Measurements from ENCODE around the gene BSG.

DNA sequence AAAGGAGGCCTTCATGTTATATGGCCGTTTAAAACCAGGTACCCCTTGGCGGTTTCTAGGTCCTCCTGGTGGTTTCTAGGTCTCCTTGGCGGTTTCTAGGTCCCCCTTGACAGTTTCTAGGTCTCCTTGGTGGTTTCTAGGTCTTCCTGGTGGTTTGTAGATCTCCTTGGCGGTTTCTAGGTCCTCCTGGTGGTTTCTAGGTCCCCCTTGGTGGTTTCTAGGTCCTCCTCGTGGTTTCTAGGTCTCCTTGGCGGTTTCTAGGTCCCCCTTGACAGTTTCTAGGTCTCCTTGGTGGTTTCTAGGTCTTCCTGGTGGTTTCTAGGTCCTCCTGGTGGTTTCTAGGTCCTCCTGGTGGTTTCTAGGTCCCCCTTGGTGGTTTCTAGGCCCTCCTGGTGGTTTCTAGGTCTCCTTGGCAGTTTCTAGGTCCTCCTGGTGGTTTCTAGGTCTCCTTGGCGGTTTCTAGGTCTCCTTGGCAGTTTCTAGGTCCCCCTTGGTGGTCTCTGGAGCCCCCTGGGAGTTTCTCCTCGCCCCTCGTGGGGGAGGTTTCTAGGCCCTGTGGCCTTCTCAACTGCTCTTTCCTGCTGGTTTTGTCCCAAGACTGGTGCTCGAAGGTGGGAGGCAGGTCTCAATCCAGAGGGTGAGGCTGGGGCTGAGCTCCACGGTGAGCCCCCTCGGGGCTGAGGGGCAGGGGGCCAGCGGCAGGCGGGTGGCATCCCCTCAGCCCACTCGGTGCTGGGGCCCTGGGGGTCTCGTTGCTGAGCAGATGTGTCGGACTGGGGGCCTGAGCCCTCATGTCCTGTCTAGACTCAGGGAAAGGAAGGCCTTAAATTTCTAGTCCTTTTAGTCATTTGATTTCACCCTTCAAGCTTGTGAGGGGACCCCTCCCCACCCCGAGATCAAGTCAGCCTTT lies 25.3 kb downstream of the BSG start:
- TF ChIP-seq, protein P1, sequence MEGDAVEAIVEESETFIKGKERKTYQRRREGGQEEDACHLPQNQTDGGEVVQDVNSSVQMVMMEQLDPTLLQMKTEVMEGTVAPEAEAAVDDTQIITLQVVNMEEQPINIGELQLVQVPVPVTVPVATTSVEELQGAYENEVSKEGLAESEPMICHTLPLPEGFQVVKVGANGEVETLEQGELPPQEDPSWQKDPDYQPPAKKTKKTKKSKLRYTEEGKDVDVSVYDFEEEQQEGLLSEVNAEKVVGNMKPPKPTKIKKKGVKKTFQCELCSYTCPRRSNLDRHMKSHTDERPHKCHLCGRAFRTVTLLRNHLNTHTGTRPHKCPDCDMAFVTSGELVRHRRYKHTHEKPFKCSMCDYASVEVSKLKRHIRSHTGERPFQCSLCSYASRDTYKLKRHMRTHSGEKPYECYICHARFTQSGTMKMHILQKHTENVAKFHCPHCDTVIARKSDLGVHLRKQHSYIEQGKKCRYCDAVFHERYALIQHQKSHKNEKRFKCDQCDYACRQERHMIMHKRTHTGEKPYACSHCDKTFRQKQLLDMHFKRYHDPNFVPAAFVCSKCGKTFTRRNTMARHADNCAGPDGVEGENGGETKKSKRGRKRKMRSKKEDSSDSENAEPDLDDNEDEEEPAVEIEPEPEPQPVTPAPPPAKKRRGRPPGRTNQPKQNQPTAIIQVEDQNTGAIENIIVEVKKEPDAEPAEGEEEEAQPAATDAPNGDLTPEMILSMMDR (IDR thresholded peaks at IDR 0.05; ENCODE audit: low read depth, low read length, poor library complexity, severe bottlenecking), result no peak
- no peak for TF ChIP-seq EZH2phosphoT487 (IDR thresholded peaks at IDR 0.05; ENCODE audit: borderline replicate concordance, low read length)
